KOPT-K1 (cell line): ENCODE measurements around the gene REXO4.

Experiments
- H3K27ac ChIP-seq: fragments of 200-600 bp; sonication (generic); 2 replicates; pipeline ENCODE4 v1.5.1; 2016; ENCODE audit warnings: antibody characterized with exemption, mild to moderate bottlenecking, low read depth, low read length; ENCODE audit not compliant: poor library complexity, severe bottlenecking
- H3K36me3 ChIP-seq: fragments of 200-600 bp; sonication (generic); 2 replicates; pipeline ENCODE4 v1.5.1; 2017; ENCODE audit warnings: antibody characterized with exemption, mild to moderate bottlenecking, low read length, moderate library complexity; ENCODE audit not compliant: insufficient read depth
- H3K9me3 ChIP-seq: fragments of 200-600 bp; sonication (generic); 2 replicates; pipeline ENCODE4 v1.5.1; 2017; ENCODE audit warnings: antibody characterized with exemption, low read length, mild to moderate bottlenecking; ENCODE audit not compliant: insufficient read depth, poor library complexity, severe bottlenecking

Gene REXO4

DNA sequence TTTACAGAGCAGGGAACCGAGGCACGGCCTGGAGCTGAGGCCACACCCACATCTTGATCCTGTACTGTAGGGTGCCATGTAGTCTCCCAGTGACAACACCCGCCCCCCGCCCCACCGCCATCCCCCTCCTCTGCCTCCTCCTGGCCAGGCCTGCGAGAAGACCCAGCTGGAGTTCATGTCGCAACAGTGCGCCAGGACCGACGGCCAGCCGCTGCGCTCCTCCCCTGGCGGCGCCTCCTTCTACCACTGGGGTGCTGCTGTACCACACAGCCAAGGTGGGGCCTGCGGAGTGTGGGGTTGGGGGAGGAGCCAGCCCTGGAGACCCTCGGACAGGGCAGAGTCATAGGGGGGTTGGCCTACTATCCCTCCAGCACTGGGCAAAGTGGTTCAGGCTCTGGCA is 18.9 kb upstream of the REXO4 start:
- Histone ChIP-seq H3K9me3 (no peaks in the 10 kb centered on the region), H3K27ac (no peak overlapping the region)

DNA sequence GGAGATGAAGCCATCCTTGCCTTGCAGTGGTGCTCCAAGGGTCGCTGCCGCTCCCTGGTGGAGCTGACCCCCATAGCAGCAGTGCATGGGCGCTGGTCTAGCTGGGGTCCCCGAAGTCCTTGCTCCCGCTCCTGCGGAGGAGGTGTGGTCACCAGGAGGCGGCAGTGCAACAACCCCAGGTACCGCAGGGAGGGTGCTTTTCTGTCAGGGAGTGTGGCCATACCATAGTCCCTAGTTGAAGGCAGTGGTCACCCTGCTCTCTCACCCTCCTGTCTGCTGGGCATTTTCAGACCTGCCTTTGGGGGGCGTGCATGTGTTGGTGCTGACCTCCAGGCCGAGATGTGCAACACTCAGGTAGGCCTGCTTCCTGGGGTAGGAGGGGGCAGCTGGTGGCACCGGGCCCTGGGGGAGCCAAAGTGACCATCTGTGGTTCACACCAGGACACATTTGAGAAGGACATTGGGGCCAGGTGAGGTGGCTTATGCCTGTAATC is 15.6 kb upstream of the REXO4 start:
- Histone ChIP-seq H3K27ac (no peak overlapping the region), H3K36me3 (no peaks in the 10 kb centered on the region), H3K9me3 (no peaks in the 10 kb centered on the region)

More for the DNA sequence above, 18.9 kb upstream of the REXO4 start:
- H3K36me3 ChIP-seq, result no peaks in the 10 kb centered on the region

DNA sequence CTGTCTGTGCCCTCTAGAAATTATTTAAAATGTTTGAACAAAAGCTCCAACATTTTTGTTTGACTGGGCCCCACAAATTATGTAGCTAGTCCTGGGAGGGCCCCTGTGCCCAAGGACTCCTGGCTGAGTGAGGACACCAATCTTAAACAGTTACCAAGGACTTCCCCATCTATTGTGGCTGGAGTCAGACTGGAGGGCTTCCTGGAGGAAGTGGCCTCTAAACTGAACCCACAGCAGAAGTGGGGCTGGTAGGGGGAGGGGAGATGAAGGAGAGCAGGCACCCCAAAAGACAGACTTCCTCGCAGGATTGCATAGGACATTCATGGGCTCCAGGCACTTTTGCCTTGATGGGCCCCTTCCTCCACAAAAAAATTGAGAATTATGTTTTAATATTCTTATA is 12.4 kb upstream of the REXO4 start:
- H3K9me3 ChIP-seq, result no peaks in the 10 kb centered on the region
- no peaks in the 10 kb centered on the region for H3K36me3 ChIP-seq
- H3K27ac ChIP-seq, result no peak overlapping the region

DNA sequence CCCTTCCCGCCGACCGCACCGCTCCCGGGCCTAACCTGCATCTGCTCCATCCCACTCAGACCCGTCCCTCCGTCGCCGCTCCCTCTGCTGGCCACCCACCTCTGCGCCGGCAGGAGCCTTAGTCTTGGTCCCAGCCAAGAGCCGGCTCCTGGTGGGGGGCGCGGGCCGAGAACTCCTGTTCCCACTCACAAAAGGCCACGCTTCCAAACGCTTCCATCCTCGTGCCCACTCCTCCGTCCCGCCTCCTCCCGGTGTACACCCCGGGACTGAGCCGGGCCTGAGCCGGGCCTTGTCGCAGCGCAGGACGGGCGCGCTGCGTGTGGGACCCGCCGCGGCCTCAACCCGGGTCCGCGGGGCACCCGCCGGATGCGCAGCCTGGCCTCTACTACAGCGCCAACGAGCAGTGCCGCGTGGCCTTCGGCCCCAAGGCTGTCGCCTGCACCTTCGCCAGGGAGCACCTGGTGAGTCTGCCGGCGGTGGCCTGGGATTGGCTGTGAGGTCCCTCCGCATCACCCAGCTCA is 11.9 kb upstream of the REXO4 start:
- no peaks in the 10 kb centered on the region for H3K36me3 ChIP-seq
- no peak overlapping the region for H3K27ac ChIP-seq
- no peaks in the 10 kb centered on the region for H3K9me3 ChIP-seq

DNA sequence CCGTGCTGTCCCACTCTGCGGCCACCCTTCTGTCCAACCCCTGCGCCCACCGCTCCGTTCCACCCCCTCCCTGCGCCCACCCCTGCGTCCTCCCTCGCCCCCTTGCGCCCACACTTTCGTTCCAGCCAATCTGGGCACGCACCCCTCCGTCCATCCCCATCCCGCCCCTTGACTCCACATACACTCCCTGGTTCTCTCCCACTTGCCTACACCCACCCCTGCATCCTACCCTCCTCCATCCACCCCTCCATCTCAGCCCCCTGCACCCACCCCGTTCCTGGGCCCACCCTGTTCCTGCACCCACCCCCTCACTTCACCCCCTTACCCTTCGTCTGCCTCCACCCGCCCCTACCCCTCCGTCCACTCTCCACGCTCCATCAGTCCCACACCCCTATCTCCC is 11.4 kb upstream of the REXO4 start:
- H3K9me3 ChIP-seq, result no peaks in the 10 kb centered on the region
- no peak overlapping the region for H3K27ac ChIP-seq
- H3K36me3 ChIP-seq, result no peaks in the 10 kb centered on the region

DNA sequence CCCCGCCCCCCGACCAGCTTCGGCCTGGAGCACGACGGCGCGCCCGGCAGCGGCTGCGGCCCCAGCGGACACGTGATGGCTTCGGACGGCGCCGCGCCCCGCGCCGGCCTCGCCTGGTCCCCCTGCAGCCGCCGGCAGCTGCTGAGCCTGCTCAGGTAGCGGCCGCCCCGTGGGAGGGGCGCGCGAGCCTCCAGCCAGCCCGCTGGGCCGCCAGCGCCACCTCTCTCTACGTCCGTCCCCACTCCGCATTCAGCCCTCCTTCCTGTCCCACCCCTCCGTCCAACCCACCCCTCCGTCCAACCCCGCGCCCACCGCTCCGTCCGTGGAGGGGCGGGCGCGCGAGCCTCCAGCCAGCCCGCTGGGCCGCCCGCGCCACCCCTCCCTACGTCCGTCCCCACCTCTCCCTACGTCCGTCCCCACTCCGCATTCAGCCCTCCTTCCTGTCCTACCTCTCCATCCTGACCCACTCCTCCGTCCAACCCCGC is 10.8 kb upstream of the REXO4 start:
- Histone ChIP-seq H3K36me3 (no peaks in the 10 kb centered on the region), H3K27ac (no peak overlapping the region), H3K9me3 (no peaks in the 10 kb centered on the region)

DNA sequence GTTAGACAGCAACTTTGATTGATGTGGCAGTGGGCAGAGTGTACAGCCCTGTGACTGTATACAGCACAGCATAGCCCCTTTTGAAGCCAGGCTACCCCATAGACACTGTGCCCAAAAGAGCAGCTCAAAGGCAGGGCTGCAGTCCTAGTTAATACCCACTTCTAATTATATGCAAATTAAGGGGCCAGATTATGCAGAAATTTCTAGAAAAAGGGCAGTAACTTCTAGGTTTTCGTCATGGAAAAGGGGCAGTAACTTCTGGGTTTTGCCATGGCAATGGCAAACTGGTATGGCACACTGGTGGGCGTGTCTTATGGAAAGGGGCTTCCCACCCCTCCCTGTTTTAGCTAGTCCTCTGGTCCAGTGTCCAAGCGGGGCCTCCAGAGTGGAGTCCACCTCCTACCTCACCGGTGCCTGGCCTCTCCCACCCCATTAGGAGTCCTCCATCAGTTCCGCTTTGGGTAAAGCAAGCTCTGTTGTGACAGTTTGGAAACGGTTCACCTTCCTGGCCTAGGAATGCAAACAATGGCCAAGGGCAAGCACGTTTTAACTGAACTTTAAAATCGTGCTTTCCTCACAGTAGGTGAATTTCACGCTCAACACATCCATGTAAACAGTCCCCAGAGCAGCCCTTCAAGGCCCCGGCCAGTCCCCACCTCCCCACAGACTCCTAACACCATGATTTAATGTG is 10.0 kb upstream of the REXO4 start:
- Histone ChIP-seq H3K9me3 (no peaks in the 10 kb centered on the region), H3K27ac (no peak overlapping the region), H3K36me3 (no peaks in the 10 kb centered on the region)

DNA sequence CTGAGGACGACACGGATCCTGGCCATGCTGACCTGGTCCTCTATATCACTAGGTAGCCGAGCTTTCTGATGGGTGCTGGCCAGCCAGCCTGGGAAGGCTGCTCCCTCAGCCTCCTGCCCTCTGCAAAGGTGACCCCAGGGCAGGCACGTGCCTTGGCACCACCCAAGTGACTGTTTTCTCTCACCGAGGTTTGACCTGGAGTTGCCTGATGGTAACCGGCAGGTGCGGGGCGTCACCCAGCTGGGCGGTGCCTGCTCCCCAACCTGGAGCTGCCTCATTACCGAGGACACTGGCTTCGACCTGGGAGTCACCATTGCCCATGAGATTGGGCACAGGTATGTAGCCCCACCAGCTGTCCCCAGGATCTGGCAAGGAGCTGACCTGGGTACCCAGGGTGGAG is 8.2 kb upstream of the REXO4 start:
- Histone ChIP-seq H3K36me3 (no peaks in the 10 kb centered on the region), H3K9me3 (no peaks in the 10 kb centered on the region), H3K27ac (no peak overlapping the region)

DNA sequence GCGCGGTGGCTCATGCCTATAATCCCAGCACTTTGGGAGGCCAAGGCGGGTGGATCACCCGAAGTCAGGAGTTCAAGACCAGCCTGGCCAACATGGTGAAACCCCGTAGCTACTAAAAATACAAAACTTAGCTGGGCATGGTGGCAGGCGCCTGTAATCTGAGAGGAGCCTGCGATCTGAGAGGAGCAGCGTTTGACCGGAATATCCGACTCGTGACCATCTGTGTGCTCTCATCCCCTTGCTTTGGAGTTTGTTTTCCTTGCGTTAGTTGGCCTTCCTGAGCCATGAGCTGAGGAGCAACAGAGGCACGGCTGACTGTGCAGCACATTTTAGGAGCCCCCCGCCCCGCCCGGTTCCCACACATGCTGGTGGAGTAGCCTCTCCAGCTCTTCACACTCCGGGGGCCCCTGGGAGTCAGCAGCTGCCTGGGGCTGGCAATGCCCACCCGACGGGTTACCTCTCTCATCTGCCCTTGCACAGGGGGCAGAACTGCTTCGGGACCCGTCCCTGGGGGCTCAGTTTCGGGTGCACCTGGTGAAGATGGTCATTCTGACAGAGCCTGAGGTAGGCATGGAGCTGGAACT is 7.3 kb upstream of the REXO4 start:
- H3K36me3 ChIP-seq, result no peaks in the 10 kb centered on the region
- H3K27ac ChIP-seq, result no peak overlapping the region
- H3K9me3 ChIP-seq, result no peaks in the 10 kb centered on the region

DNA sequence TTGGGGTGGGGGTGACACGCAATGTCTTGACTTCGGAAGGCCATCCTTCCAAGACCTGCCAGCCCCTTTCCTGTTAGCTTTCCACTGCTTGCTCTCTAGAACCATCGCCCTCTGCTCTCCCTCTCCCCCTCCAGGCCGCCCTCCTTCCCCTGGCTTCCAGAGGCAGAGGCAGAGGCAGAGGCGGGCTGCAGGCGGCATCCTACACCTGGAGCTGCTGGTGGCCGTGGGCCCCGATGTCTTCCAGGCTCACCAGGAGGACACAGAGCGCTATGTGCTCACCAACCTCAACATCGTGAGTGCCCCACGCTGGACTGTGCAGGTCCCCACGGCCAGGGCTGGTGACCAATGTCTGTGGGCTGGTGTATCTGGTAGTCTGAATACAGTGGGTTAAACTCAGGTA is 6.4 kb upstream of the REXO4 start:
- no peaks in the 10 kb centered on the region for H3K36me3 ChIP-seq
- no peaks in the 10 kb centered on the region for H3K9me3 ChIP-seq
- no peak overlapping the region for H3K27ac ChIP-seq

DNA sequence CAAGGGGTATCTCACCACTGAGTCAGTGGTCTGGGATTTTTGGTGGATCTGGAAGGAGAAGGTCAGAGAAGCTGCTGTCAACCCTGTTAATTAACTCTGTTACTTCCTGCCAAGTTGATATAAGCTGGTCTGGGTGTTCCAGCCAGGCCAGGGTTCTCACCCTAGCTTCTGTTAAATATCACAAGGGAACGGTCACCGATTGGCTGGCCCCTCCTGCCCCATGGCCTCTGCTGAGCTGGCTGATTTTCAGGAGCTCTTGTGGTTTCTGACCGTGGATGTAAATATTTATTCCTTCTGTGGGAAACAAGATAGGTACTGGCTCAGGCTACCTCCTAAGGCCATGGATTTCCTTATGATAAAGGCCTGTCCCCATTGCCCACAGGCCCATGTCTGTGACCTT is 5.4 kb upstream of the REXO4 start:
- H3K9me3 ChIP-seq, result no peaks in the 10 kb centered on the region
- no peak overlapping the region for H3K27ac ChIP-seq
- no peaks in the 10 kb centered on the region for H3K36me3 ChIP-seq

DNA sequence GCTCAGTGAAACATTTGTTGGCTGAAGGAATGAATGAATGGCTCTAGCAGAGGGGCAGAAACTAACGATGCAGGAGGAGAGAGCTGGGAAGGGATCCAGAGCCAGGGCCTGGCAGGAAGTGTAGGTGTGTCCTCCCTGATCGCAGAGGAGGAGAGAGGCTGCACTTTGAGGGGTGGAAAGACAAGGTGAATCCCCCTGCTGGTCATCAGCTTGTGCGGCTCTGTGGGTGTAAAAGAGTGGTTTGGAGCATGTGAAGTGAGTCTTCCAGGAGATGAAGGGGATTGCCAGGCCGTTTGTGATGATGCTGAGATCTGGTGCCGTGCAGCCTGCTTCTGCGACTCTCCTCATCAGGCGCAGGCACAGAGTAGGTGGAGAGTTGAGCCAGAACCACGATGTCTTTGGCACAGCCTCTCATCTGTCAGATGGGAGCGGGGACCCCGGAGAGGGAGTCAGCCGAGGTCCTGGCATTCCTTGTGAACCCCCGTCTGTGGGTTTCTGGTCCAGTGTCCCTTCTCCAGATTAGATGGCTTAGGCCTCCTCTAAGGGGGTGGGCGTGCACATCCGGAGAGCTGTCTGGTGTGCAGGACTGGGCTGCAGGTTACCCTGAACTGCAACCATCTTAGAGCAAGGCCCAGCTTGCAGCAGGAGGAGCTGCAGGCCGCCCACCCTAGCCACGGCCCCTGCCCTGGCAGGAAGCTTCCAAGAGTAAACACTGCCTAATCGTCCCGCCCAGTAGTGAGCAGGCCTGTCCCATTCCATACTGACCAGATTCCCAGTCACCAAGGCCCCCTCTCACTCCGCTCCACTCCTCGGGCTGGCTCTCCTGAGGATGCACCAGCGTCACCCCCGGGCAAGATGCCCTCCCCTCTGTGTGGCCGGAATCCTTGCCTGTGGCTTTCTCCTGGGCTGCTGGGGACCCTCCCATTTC is 4.1 kb upstream of the REXO4 start, which contains the start of gene ADAMTS13:
Gene ADAMTS13 (plus strand): TSS at position 753 of the 928 bp plus-strand sequence. CDS start 77 bp downstream, at position 830.
- Histone ChIP-seq H3K36me3 (no peaks in the 10 kb centered on the region), H3K9me3 (no peaks in the 10 kb centered on the region), H3K27ac (no peak within 1 kb of the TSS)

DNA sequence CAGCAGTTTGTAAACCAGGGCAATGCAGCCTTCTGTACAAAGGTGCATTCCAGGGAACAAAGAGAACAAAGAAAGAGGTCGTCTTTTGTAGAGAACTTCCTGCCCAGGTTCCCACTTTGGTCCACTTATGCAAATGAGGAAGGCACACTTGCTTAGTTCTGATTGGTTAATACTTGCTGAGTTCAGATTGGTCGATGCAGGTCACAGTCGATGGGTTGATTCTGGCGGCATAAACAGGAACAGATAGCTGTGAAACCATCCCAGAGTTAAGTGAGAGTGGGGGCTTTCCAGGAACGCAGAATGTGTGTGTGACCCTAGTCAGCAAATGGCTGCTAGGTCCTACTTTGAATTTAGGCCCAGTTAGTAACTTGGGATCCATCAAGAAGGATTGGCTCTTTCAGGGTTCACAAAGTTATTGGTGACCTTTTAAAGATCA is 2.6 kb upstream of the REXO4 start:
- no peaks in the 10 kb centered on the region for H3K9me3 ChIP-seq
- H3K27ac ChIP-seq, result no peak overlapping the region
- H3K36me3 ChIP-seq, result peaks cover 10% of the 10 kb centered on the region

DNA sequence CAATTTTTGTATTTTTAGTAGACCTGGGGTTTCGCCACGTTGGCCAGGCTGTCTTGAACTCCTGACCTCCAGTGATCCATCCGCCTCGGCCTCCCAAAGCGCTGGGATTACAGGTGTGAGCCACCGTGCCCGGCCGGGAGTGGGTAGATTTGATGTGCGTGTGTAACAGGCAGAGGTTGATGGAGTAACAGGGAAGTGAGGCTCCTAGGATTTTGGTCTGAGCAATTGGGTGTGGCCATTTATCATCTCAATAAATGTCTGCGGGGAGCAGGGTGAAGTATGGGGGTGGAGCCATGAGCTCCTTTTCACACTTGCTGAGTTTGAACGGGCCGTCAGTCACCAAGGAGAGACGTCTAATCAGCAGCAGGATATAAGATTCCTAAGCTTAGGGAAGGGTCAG is 1.2 kb upstream of the REXO4 start:
- Histone ChIP-seq H3K9me3 (no peaks in the 10 kb centered on the region), H3K36me3 (peaks cover 24% of the 10 kb centered on the region), H3K27ac (no peak overlapping the region)

DNA sequence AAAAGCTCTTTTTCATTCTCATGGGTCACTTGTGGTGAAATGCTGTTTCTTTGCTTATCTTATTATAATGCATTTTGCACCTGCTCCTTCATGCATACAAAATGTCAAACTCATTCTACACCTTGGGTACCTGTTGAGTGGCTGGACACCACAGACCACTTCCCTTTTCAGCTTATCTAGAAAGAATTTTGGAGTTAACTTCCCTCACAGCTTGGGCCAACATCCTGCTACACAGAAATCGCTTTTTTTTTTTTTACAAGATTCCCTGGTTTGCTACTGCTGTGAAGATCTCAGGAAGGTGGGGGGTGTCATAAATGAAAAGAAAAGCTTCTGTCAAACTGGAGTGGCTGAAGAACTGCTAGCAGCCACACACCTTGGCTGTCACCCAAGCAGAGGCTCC is 2.6 kb downstream of the REXO4 start:
- no peak overlapping the region for H3K27ac ChIP-seq
- H3K9me3 ChIP-seq, result no peaks in the 10 kb centered on the region
- peaks cover 59% of the 10 kb centered on the region for H3K36me3 ChIP-seq
